Activated T-cell treated with anti-CD3 and anti-CD28 coated beads, Interleukin-2, amount 50 U/mL, for 72 hours (primary cell): ENCODE results near the gene APOD. TPM values are rescaled to one million over a fixed set of nuclear protein-coding genes. Genes with fewer than 3 reads are reported as not detected.
"Not testable (repeated sequence)": the region's sequence is repeated elsewhere in the genome, so short reads cannot be mapped to it uniquely, and the experiment has no call there.

Experiments used
- ATAC-seq, 2 donors: fragments of 150-1000 bp; cut with Tn5 transposase; replicated peaks in 1 of 2; 2 replicates each; pipeline ENCODE4 v1.10.0; 2021; ENCODE audit warnings: moderate library complexity in 2 of 2, mild to moderate bottlenecking in 1 of 2
- DNase-seq, 2 donors: peaks; one replicate each; pipeline ENCODE4 v3.0.0; 2021 to 2022; ENCODE audit warnings: mixed read lengths in 1 of 2
- H3K27ac Mint-ChIP-seq: one replicate; pipeline ENCODE4 v1.8.0; 2022; ENCODE audit warnings: mild to moderate bottlenecking, moderate library complexity, mixed read lengths
- H3K27me3 Mint-ChIP-seq: one replicate; pipeline ENCODE4 v1.8.0; 2022; ENCODE audit warnings: low read depth, mixed read lengths
- H3K36me3 Mint-ChIP-seq, 2 donors: one replicate each; pipeline ENCODE4 v1.8.0; 2022; ENCODE audit warnings: mixed read lengths in 2 of 2, mild to moderate bottlenecking in 1 of 2; ENCODE audit not compliant: insufficient read depth in 2 of 2
- H3K4me1 Mint-ChIP-seq: one replicate; pipeline ENCODE4 v1.8.0; 2022; ENCODE audit warnings: low read depth, mixed read lengths
- H3K4me3 Mint-ChIP-seq, 2 donors: one replicate each; pipeline ENCODE4 v1.8.0; 2022; ENCODE audit warnings: mild to moderate bottlenecking in 2 of 2, mixed read lengths in 2 of 2, moderate library complexity in 2 of 2
- H3K9me3 Mint-ChIP-seq, 2 donors: one replicate each; pipeline ENCODE4 v1.8.0; 2022; ENCODE audit warnings: mixed read lengths in 2 of 2
- total RNA-seq, 2 donors: library from RNA; stranded (reverse); gene quantifications; one replicate each; pipeline ENCODE4 v1.2.3, GENCODE V29; 2022

APOD gene
- total RNA-seq, 2 donors from 2014 or later, result 2.4 to 4.3 TPM

- Mint-ChIP-seq H3K4me1 (peaks cover 16% of the 10 kb centered on the region), H3K27me3 (peaks cover 13% of the 10 kb centered on the region)
- not testable (repeated sequence) for H3K36me3 Mint-ChIP-seq, H3K27ac Mint-ChIP-seq, DNase-seq, H3K9me3 Mint-ChIP-seq, ATAC-seq, H3K4me3 Mint-ChIP-seq
Measured at GRCh38 chr3:195623217-195623965, 39.7 kb upstream of the APOD start.

GRCh38 chr3:195622523-195623170 is 38.9 kb upstream of the APOD start:
- H3K27ac Mint-ChIP-seq, ATAC-seq, DNase-seq, H3K4me3 Mint-ChIP-seq, H3K36me3 Mint-ChIP-seq, H3K9me3 Mint-ChIP-seq: not testable (repeated sequence)
- peaks cover 13% of the 10 kb centered on the region for H3K27me3 Mint-ChIP-seq
- H3K4me1 Mint-ChIP-seq, result peaks cover 15% of the 10 kb centered on the region

GRCh38 chr3:195622012-195622411 is 38.3 kb upstream of the APOD start:
- not testable (repeated sequence) for H3K27ac Mint-ChIP-seq, DNase-seq, H3K36me3 Mint-ChIP-seq, H3K4me1 Mint-ChIP-seq, H3K9me3 Mint-ChIP-seq, ATAC-seq, H3K4me3 Mint-ChIP-seq
- H3K27me3 Mint-ChIP-seq, result peaks cover 13% of the 10 kb centered on the region

- H3K9me3 Mint-ChIP-seq, DNase-seq, H3K4me1 Mint-ChIP-seq, H3K27ac Mint-ChIP-seq, H3K36me3 Mint-ChIP-seq, ATAC-seq, H3K4me3 Mint-ChIP-seq: not testable (repeated sequence)
- peaks cover 13% of the 10 kb centered on the region for H3K27me3 Mint-ChIP-seq
Measured at GRCh38 chr3:195621095-195621494, 37.4 kb upstream of the APOD start.

- DNase-seq, ATAC-seq, H3K27ac Mint-ChIP-seq, H3K9me3 Mint-ChIP-seq, H3K4me1 Mint-ChIP-seq, H3K36me3 Mint-ChIP-seq, H3K4me3 Mint-ChIP-seq: not testable (repeated sequence)
- H3K27me3 Mint-ChIP-seq, result peaks cover 13% of the 10 kb centered on the region
Measured at GRCh38 chr3:195620476-195620875, 36.7 kb upstream of the APOD start.

- peaks cover 13% of the 10 kb centered on the region for H3K27me3 Mint-ChIP-seq
- H3K27ac Mint-ChIP-seq, DNase-seq, ATAC-seq, H3K4me3 Mint-ChIP-seq, H3K36me3 Mint-ChIP-seq, H3K9me3 Mint-ChIP-seq: not testable (repeated sequence)
- peaks cover 11% of the 10 kb centered on the region for H3K4me1 Mint-ChIP-seq
Measured at GRCh38 chr3:195619591-195620369, 36.0 kb upstream of the APOD start.

- not testable (repeated sequence) for H3K9me3 Mint-ChIP-seq, ATAC-seq, H3K27ac Mint-ChIP-seq, DNase-seq, H3K36me3 Mint-ChIP-seq, H3K4me3 Mint-ChIP-seq
- peaks cover 24% of the 10 kb centered on the region for H3K4me1 Mint-ChIP-seq
- H3K27me3 Mint-ChIP-seq, result peaks cover 13% of the 10 kb centered on the region
Measured at GRCh38 chr3:195617784-195618659, 34.3 kb upstream of the APOD start.

- peaks cover 24% of the 10 kb centered on the region for H3K4me1 Mint-ChIP-seq
- peaks cover 18% of the 10 kb centered on the region for H3K27me3 Mint-ChIP-seq
- H3K27ac Mint-ChIP-seq, H3K4me3 Mint-ChIP-seq, H3K36me3 Mint-ChIP-seq, DNase-seq, H3K9me3 Mint-ChIP-seq, ATAC-seq: not testable (repeated sequence)
Measured at GRCh38 chr3:195617134-195617533, 33.4 kb upstream of the APOD start.

GRCh38 chr3:195616681-195617080 is 32.9 kb upstream of the APOD start:
- ATAC-seq (no peak), DNase-seq (no peak)
- Mint-ChIP-seq H3K4me1 (peaks cover 27% of the 10 kb centered on the region), H3K27me3 (peaks cover 18% of the 10 kb centered on the region), H3K9me3 (no peaks in the 10 kb centered on the region), H3K4me3 (no peak overlapping the region), H3K36me3 (peaks cover 0 to 1% of the 10 kb centered on the region in 2 donors), H3K27ac (no peak overlapping the region)

GRCh38 chr3:195615952-195616537 is 32.3 kb upstream of the APOD start:
- not testable (repeated sequence) for DNase-seq, H3K4me3 Mint-ChIP-seq, H3K9me3 Mint-ChIP-seq, ATAC-seq, H3K36me3 Mint-ChIP-seq, H3K27ac Mint-ChIP-seq
- Mint-ChIP-seq H3K27me3 (peaks cover 18% of the 10 kb centered on the region), H3K4me1 (peaks cover 29% of the 10 kb centered on the region)

GRCh38 chr3:195614672-195615504 is 31.1 kb upstream of the APOD start:
- not testable (repeated sequence) for H3K9me3 Mint-ChIP-seq, H3K27ac Mint-ChIP-seq
- ATAC-seq (peak; percentile 56 to 77), DNase-seq (peak in 1 of 2 donors; percentile 42)
- Mint-ChIP-seq H3K27me3 (peaks cover 11% of the 10 kb centered on the region), H3K36me3 (peaks cover 5 to 11% of the 10 kb centered on the region in 2 donors), H3K4me3 (peak overlapping the region; percentile 60 to 65), H3K4me1 (peaks cover 33% of the 10 kb centered on the region)
